Measurements from ENCODE around the gene PKP3. TPM values are rescaled to one million over a fixed set of nuclear protein-coding genes. Genes with fewer than 3 reads are reported as not detected.

PKP3 gene
- total RNA-seq, 4 donors from 2014 or later, result 0.46 to 5.1 (median 1.5) TPM; not detected in 1

- Histone ChIP-seq H3K27ac (no peak overlapping the region), H3K36me3 (no peaks in the 10 kb centered on the region), H3K4me1 (no peaks in the 10 kb centered on the region), H3K9me3 (no peaks in the 10 kb centered on the region), H3K4me3 (no peak overlapping the region), H3K27me3 (no peaks in the 10 kb centered on the region)
- TF ChIP-seq POLR2A (IDR thresholded peaks at IDR 0.05) (no peak), CTCF (IDR thresholded peaks at IDR 0.05) (no peak)
- intact Hi-C loops (cut with DNase I; ENCODE audit: low total_unique reads), result no loop called here
- no peak for DNase-seq
Observed at GRCh38 chr11:390175-390574, 3.8 kb upstream of the PKP3 start.

- no peaks in the 10 kb centered on the region for H3K27me3 ChIP-seq
- H3K36me3 ChIP-seq, result no peaks in the 10 kb centered on the region
- no peak overlapping the region for H3K4me3 ChIP-seq
- peaks cover 0 to 1% of the 10 kb centered on the region in 2 donors for H3K4me1 ChIP-seq
- intact Hi-C loops (cut with DNase I; ENCODE audit: low total_unique reads), result no loop called here
- H3K9me3 ChIP-seq, result no peaks in the 10 kb centered on the region
- H3K27ac ChIP-seq, result no peak overlapping the region
- TF ChIP-seq POLR2A (IDR thresholded peaks at IDR 0.05) (no peak), CTCF (IDR thresholded peaks at IDR 0.05) (no peak)
- no peak for DNase-seq
Observed at GRCh38 chr11:391117-392017, 2.6 kb upstream of the PKP3 start.

- Histone ChIP-seq H3K4me1 (peaks cover 0 to 8% of the 10 kb centered on the region in 2 donors), H3K27me3 (no peaks in the 10 kb centered on the region), H3K9me3 (no peaks in the 10 kb centered on the region), H3K36me3 (no peaks in the 10 kb centered on the region), H3K4me3 (no peak overlapping the region), H3K27ac (no peak overlapping the region)
- TF ChIP-seq POLR2A (IDR thresholded peaks at IDR 0.05) (no peak), CTCF (IDR thresholded peaks at IDR 0.05) (no peak)
- DNase-seq, result no peak
- intact Hi-C loops (cut with DNase I; ENCODE audit: low total_unique reads), result no loop called here
Observed at GRCh38 chr11:392102-392777, 1.8 kb upstream of the PKP3 start.

GRCh38 chr11:393219-394033 lies 583 bp upstream of the PKP3 start:
- Histone ChIP-seq H3K27me3 (no peaks in the 10 kb centered on the region), H3K4me3 (no peak overlapping the region), H3K4me1 (peaks cover 0 to 8% of the 10 kb centered on the region in 2 donors), H3K9me3 (no peaks in the 10 kb centered on the region), H3K36me3 (no peaks in the 10 kb centered on the region), H3K27ac (no peak overlapping the region)
- intact Hi-C loops (cut with DNase I; ENCODE audit: low total_unique reads), result no loop called here
- DNase-seq, result no peak
- TF ChIP-seq POLR2A (IDR thresholded peaks at IDR 0.05) (no peak), CTCF (IDR thresholded peaks at IDR 0.05) (no peak)
